NCI-H524 (cell line): ENCODE results near the gene CD247.

Experiments used
- DNase-seq, 2 experiments: peaks; one replicate each; lab custom pipeline; 2025; lab: John Stamatoyannopoulos, UW

The CD247 gene

DNA sequence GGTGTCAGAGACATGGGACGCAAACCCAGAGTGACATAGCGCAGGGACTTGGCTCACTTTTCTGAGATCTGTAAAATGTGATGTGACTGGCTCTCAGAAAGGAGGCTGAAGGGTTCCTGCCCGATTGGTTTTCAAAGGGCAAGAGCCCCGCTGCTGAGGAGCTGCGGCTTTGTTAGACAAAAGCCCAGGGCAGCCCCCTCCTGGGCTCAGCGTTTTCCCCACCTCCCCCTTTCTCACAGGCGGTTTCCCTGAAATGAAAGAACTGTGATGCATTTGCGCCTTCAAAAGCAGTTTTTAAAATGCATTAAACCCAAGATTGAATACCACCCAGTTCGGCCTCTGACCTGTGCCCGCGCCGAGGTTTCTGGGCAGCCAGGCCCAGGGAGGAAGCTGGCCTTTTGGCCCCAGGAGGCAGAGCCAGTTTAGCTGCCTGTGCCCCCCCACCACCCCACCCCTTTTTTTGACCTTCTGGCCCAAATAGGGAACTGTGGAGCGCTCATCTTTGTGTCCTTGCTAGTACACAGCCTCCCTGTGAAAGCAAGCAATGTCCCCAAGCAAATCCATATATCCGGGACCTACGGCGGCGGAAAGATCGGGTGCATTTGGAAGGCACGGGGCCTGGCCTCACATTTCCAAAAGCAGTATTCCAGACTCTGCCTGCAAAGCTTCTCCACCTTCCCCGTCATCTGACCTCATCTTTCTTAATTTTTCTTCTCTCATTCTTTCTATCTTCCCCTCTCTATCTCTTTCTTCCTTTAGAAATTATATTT lies 28.6 kb downstream of the CD247 start:
- no peak for DNase-seq

DNA sequence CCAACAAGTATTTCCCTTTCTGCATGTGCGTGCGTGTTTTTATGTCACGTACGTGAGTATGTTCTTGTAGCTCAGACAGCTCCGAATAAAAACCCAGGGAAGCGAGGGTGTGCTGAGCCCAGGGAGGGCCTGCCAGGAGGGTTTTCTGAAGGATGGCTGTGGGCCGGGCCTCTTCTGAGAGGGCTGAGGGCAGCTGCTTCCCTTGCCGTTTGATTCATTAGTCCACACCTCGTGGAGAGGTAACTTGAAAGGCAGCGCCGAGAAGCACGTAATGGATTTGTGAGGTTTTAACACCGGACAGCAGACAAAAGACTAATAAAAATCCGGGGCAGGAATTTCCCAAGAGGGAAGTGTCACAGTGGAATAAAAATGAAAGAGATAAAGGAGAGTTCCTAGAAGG lies 29.5 kb downstream of the CD247 start:
- DNase-seq: no peak

GRCh38 chr1:167487614-167488013 lies 30.7 kb downstream of the CD247 start:
- DNase-seq: no peak

GRCh38 chr1:167486090-167486824 lies 32.1 kb downstream of the CD247 start:
- no peak for DNase-seq

- no peak for DNase-seq
Observed at GRCh38 chr1:167484726-167485502, 33.4 kb downstream of the CD247 start.

- no peak for DNase-seq
Observed at GRCh38 chr1:167483790-167484189, 34.5 kb downstream of the CD247 start.

DNA sequence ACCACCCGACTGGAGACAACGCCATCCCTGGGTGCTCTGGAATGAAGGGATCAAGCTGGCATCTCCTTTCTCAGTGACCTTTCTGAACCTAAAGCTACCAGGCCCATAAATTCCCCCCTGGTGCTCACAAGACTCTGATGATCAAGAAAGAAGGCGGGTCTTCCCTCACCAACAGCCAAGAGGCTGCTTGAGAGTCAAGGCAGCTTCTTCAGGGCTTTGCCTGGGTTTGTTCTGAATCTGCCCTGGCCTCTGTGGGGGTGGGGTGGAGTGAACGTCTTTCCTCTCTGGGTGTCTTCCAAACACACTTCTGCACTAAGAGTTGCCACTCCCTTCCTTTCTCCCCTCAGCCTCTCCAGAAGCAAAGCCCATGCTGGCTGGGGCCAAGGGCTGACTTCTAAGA lies 36.1 kb downstream of the CD247 start:
- DNase-seq: no peak

- DNase-seq: no peak
Observed at GRCh38 chr1:167479331-167479979, 38.9 kb downstream of the CD247 start.

GRCh38 chr1:167477986-167478385 lies 40.3 kb downstream of the CD247 start:
- peak; percentile 23 to 78 for DNase-seq

DNA sequence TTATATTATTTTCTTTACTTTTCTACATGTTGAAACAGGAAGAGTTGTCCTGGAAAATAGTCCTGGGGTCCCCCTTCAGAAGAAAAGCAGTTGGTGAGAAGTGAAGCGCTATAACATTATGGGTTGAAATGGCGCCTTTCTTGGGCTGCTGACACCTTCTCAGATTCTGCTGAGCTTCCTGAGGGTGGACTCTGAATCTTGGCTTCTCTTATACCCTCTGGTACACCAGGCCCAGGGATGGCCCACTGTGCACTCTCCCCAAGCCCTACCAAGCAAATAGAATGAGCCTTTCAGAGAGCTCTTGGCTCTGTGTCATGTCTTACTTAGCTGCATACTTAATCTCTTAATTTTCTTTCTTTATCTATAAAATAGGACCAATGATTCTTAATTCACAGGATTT lies 42.3 kb downstream of the CD247 start:
- DNase-seq: no peak

DNA sequence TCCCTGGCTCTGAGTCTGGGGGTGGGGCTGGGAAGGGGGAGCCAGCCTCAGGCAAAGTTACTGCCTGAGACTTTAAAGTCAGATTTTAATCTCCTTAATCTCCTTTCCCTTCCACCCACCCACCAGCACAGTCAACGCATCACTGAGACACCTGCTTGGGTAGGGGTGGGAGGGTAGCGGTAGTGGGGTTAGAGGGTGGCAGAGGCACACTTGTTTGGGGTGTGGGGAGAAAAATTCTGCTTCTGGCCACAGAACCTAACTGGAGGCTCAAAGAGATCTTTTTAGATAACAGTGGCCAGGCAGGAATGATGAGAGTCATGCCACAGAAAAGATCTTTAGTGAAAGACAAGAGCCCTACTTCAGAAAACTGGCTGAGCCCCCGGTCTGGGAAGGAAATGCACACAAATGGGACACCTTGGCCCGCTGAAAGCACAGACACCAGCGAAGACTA lies 44.1 kb downstream of the CD247 start:
- DNase-seq: peak in 1 of 2 experiments; percentile 35

- DNase-seq: no peak
Observed at GRCh38 chr1:167473761-167474160, 44.6 kb downstream of the CD247 start.

DNA sequence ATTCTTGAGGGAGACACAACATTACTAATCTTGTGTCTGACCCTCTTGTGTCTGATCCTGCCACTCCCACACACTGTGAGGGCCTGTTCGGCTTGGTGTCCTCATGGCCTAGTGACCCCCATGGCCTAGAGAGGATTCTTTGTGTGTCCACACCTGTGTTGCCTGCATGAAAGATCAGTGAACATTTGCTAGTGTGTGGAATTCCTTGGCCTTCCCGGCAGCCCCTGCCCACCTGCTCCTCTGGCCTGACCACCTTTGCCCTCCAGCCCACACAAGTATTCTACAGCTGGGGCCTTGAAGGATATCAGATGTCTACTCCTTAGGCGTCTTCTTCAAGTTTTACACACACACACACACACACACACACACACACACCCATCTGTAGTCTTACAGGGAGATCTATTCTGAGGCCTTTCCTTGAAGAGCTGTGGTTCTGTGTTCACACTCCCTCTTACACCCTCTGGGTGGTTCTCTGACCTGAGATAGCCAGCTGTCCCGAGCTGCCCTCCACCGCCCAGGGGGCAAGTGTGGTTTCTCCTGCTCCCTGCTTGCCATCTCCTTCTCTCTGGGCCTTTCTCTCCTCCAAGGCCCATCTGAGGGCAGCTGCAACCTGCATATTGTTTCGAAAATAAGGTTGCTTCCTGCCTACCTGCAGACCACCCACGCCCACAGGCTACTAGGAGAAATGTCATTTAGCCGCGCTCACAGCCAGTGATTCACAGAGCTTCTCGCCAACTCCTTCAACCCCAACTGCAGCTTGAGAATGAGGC lies 45.4 kb downstream of the CD247 start:
- no peak for DNase-seq

DNA sequence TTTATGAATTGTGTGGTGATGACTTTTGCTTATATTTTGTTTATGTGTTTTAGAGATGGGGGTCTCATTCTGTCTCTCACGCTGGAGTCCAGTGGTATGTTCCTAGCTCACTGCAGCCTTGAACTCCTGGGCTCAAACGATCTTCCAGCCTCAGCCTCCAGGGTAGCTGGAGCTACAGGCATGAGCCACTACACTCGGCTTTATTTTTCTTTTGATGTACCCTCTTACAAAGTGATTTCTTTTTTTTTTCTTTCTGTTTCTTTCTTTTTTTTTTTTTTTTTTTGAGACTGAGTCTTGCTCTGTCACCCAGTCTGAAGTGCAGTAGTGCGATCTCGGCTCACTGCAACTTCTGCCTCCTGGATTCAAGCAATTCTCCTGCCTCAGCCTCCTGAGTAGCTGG lies 46.8 kb downstream of the CD247 start:
- no peak for DNase-seq

DNA sequence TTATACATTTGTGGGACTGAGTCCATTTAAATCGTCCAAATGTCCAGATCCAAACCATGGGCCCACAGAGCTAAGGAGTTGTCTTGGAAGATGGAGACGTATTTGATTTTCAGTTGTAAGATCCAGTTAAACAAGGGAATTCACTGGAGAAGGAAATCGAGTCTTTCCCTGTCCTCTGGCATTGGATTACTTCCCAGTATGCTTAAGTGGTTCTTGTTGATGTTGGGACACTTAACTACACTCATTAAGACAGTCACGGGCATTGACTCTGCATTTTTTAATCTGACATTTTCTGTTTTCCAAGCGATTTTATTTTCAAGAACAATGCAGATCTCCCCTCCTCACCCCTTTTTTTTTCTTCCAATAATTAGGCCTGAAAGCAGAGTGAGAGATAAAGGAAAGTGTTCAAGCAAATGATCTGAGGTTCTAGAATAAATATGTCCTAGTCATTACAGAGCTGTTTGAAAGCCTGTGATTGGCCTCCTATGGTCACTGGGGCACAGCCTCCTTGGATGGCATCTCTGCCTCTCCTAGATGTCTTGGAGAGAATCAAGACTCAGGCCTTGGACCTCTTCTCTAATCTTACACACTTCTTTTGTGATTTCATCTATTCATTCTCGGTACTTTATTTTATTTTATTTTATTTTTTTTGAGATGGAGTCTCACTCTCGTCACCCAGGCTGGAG lies 48.9 kb downstream of the CD247 start:
- no peak for DNase-seq

DNA sequence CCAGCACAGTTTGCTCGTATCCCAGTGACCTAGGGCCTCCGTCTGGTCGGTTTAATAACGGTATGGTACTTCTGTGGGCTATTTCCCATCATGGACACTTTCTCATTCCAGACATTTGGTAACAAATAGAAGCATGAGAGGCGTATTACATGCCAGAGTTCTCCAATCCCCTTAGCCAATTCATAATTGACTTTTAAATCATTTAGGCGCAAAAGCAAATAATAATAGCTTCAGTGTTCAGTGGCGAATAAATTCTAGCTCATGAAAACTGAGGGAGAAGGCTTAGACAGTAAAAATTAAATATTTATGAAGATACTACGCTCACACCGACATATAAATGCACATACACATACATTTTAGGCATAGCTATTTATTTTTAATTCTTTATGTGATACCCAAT lies 50.6 kb downstream of the CD247 start:
- no peak for DNase-seq

- no peak for DNase-seq
Observed at GRCh38 chr1:167467126-167467710, 51.1 kb downstream of the CD247 start.

GRCh38 chr1:167465743-167466142 lies 52.6 kb downstream of the CD247 start:
- no peak for DNase-seq

DNA sequence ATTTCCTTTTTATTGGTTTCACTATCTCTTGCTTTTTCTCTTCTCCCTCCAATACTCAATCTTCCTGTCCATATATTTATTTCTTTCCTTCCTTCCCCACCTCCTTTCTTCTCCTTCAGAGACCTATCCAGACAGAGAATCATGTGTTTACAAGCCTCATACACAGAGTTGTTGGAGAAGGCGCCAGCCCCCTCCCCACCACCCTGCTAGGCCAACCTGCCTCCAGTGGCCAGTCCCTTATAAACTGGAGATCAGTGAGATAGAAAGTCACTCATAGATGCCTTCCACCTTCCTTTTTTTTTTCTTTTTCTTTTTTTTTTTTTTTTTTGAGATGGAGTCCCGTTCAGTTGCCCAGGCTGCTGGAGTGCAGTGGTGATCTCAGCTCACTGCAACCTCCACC lies 53.3 kb downstream of the CD247 start:
- no peak for DNase-seq

- DNase-seq: no peak
Observed at GRCh38 chr1:167463875-167464575, 54.3 kb downstream of the CD247 start.
